LNCaP clone FGC (cell line): Measurements from ENCODE around the gene TXNDC2.

Experiments used
- DNase-seq: peaks from one replicate; pipeline ENCODE4 v3.0.0-alpha.2; 2011; ENCODE audit warnings: low read depth
- H3K4me3 ChIP-seq: 2 replicates; pipeline ENCODE4 v1.5.1; 2011; ENCODE audit warnings: mild to moderate bottlenecking, low read depth, low read length, control low read depth
- TF ChIP-seq, protein P1 (sequence below): IDR thresholded peaks from 2 replicates; pipeline ENCODE4 v1.5.1; 2012; ENCODE audit warnings: mild to moderate bottlenecking; ENCODE audit not compliant: control insufficient read depth, insufficient read depth; ENCODE audit errors: extremely low read depth

Gene TXNDC2

GRCh38 chr18:9913151-9913525 is 27.4 kb downstream of the TXNDC2 start:
- no peak for DNase-seq
- H3K4me3 ChIP-seq, result peak overlapping the region; percentile 81
- TF ChIP-seq, protein P1, sequence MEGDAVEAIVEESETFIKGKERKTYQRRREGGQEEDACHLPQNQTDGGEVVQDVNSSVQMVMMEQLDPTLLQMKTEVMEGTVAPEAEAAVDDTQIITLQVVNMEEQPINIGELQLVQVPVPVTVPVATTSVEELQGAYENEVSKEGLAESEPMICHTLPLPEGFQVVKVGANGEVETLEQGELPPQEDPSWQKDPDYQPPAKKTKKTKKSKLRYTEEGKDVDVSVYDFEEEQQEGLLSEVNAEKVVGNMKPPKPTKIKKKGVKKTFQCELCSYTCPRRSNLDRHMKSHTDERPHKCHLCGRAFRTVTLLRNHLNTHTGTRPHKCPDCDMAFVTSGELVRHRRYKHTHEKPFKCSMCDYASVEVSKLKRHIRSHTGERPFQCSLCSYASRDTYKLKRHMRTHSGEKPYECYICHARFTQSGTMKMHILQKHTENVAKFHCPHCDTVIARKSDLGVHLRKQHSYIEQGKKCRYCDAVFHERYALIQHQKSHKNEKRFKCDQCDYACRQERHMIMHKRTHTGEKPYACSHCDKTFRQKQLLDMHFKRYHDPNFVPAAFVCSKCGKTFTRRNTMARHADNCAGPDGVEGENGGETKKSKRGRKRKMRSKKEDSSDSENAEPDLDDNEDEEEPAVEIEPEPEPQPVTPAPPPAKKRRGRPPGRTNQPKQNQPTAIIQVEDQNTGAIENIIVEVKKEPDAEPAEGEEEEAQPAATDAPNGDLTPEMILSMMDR, result no peak

- TF ChIP-seq, protein P1, result no peak
- DNase-seq, result peak; percentile 80
- peak within 1 kb of the TSS; percentile 81 for H3K4me3 ChIP-seq
Observed at GRCh38 chr18:9913526-9914333, 28.0 kb downstream of the TXNDC2 start, which contains the start of gene VAPA. VAPA (plus strand) TSS chr18:9914016; CDS start chr18:9914257, 241 bp downstream.

GRCh38 chr18:9914334-9914583 is 28.5 kb downstream of the TXNDC2 start:
- TF ChIP-seq, protein P1, result no peak
- no peak for DNase-seq
- peak overlapping the region; percentile 81 for H3K4me3 ChIP-seq

DNA sequence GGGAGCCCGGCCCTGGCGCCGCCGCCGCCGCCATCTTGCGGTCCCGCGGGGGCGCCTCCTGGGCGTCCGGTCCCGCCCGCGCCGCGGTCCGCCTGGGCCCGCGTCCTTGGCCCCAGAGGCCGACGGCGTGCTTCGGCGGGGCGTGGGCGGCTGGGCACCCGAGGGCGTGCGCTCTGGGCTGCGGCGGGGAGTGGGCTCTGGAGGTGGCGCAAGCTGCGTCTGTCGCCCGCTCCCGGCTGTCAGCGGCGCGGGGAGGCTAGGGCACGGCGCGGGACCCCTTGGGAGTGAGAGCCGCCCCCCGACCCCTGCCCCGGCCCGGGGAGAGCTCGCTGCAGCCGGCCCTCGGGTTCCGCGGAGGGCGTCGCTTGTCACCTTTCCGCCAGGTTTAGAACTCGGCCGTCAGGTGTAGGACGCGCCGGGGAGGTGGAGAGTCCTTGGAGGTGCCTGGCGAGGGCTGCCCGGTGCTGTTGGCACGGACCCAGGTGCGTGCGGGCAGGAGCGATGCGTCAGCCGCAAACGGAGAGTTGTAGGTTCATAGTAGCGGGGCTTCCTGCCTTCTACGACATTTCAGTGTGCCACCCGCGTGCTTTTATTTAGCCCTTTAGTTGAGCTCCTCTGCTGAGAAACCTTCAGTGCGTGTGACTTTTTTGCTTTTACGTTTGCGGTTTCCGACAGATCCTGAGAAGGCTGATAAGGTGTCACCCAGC is 29.0 kb downstream of the TXNDC2 start:
- TF ChIP-seq, protein P1, result no peak
- peak overlapping the region; percentile 81 for H3K4me3 ChIP-seq
- peak; percentile 46 for DNase-seq

GRCh38 chr18:9915291-9916076 is 29.7 kb downstream of the TXNDC2 start:
- peak overlapping the region; percentile 81 for H3K4me3 ChIP-seq
- TF ChIP-seq, protein P1, result no peak
- DNase-seq, result no peak

DNA sequence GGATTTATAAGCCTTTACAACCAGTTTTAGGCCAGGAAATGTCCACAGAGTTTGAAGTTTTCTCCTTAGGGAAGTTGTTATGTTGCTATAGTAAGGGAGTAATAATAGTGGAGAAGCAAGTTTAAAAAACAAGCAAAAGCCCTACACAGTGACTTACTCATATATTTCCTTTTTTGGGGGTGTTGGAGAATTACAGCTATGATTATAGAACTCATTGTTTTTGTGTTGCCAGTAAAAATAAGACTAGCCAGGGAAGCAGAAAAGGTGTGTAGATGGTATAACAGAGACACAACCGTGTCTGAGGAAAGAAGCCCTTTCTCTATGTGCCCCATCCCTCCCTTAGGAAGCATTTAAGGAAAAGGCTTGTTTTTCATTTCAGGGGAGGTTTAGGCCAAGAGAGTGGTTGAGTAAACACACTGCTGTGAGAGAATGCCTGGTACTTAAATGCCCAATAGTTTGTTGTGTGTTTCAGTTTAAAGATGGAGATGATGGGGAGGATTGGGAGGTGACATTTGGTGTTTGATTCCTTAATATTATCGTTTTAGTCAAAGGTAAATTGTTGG is 30.4 kb downstream of the TXNDC2 start:
- TF ChIP-seq, protein P1, result no peak
- H3K4me3 ChIP-seq, result peak overlapping the region; percentile 81
- DNase-seq, result no peak
